IMR-90 (cell line): Measurements from ENCODE around the gene NRF1. TPM values are rescaled to one million over a fixed set of nuclear protein-coding genes. Genes with fewer than 3 reads are reported as not detected.

Experiments used
- ATAC-seq: fragments of 200-7000 bp; cut with Tn5 transposase; 2 replicates; pipeline ENCODE4 v1.9.1; 2020; ENCODE audit warnings: low read depth, mild to moderate bottlenecking, moderate library complexity
- BruUV-seq: library from RNA; stranded (reverse); fragments of 400-500 nt; replicated peaks from 2 replicates; lab custom pipeline; 2021; lab: Mats Ljungman, UMichigan
- CTCF ChIA-PET: fragments of 300-600 bp; formaldehyde crosslinking; extraction: SDS; loops from one replicate; lab custom pipeline; 2021; ENCODE audit warnings: antibody characterized with exemption; lab: Yijun Ruan, JAX
- POLR2A ChIA-PET: fragments of 300-600 bp; sonication (Branson Sonifier 250); formaldehyde crosslinking; loops from one replicate; lab custom pipeline; 2022; ENCODE audit warnings: antibody characterized with exemption; ENCODE audit not compliant: unreplicated experiment; lab: Charles Lee
- DNase-seq: peaks from one replicate; pipeline ENCODE4 v3.0.0; 2013
- H2AFZ ChIP-seq: replicated peaks from 2 replicates; pipeline ENCODE3; 2013; ENCODE audit warnings: low read length, mild to moderate bottlenecking; ENCODE audit not compliant: poor library complexity
- H2AK5ac ChIP-seq: 2 replicates; pipeline ENCODE4 v1.6.1; 2013; ENCODE audit warnings: low read depth, low read length, inconsistent platforms
- H2AK9ac ChIP-seq: replicated peaks from 2 replicates; pipeline ENCODE3; 2013; ENCODE audit warnings: mild to moderate bottlenecking, low read depth, low read length, moderate library complexity; ENCODE audit not compliant: poor library complexity
- H2BK120ac ChIP-seq: 2 replicates; pipeline ENCODE4 v1.6.1; 2013; ENCODE audit warnings: low read depth, low read length, inconsistent platforms
- H2BK15ac ChIP-seq: 3 replicates; pipeline ENCODE4 v1.6.1; 2013; ENCODE audit warnings: low read depth, low read length, inconsistent platforms
- H2BK20ac ChIP-seq: 2 replicates; pipeline ENCODE4 v1.6.1; 2013; ENCODE audit warnings: low read depth, mild to moderate bottlenecking, inconsistent platforms, low read length, moderate library complexity
- H2BK5ac ChIP-seq: 2 replicates; pipeline ENCODE4 v1.6.1; 2013; ENCODE audit warnings: mild to moderate bottlenecking, low read depth, low read length, inconsistent platforms; ENCODE audit not compliant: poor library complexity, severe bottlenecking
- H3K14ac ChIP-seq: replicated peaks from 2 replicates; pipeline ENCODE4 v1.6.1; 2013; ENCODE audit warnings: low read depth, low read length, inconsistent platforms
- H3K18ac ChIP-seq: 2 replicates; pipeline ENCODE4 v1.6.1; 2013; ENCODE audit warnings: low read depth, low read length, control low read depth
- H3K23ac ChIP-seq: 2 replicates; pipeline ENCODE4 v1.6.1; 2013; ENCODE audit warnings: low read depth, low read length, inconsistent platforms
- H3K27ac ChIP-seq: 2 replicates; pipeline ENCODE4 v1.5.1; 2013; ENCODE audit warnings: mild to moderate bottlenecking, control low read depth, low read length; ENCODE audit not compliant: insufficient read depth
- H3K27me3 ChIP-seq: 2 replicates; pipeline ENCODE4 v1.6.1; 2013; ENCODE audit warnings: low read length; ENCODE audit not compliant: control insufficient read depth, insufficient read depth
- H3K36me3 ChIP-seq: 2 replicates; pipeline ENCODE4 v1.6.1; 2013; ENCODE audit warnings: low read length, mixed read lengths; ENCODE audit not compliant: control insufficient read depth, insufficient read depth
- H3K4ac ChIP-seq: 2 replicates; pipeline ENCODE4 v1.6.1; 2013; ENCODE audit warnings: low read depth, low read length, inconsistent platforms
- H3K4me1 ChIP-seq: 2 replicates; pipeline ENCODE4 v1.6.1; 2013; ENCODE audit warnings: low read length, mixed read lengths; ENCODE audit not compliant: control insufficient read depth, insufficient read depth
- H3K4me2 ChIP-seq: 2 replicates; pipeline ENCODE4 v1.6.1; 2013; ENCODE audit warnings: low read depth, mild to moderate bottlenecking, control low read depth, low read length, moderate library complexity
- H3K4me3 ChIP-seq: 2 replicates; pipeline ENCODE4 v1.5.1; 2013; ENCODE audit warnings: low read depth, mild to moderate bottlenecking, control low read depth, low read length, moderate library complexity; ENCODE audit not compliant: insufficient read depth
- H3K56ac ChIP-seq: 2 replicates; pipeline ENCODE4 v1.6.1; 2013; ENCODE audit warnings: low read length, inconsistent platforms; ENCODE audit not compliant: insufficient read depth; ENCODE audit errors: extremely low read depth
- H3K79me1 ChIP-seq, 2 experiments: 2 replicates each; pipeline ENCODE4 v1.6.1; 2013; ENCODE audit warnings: low read length in 2 of 2, inconsistent platforms in 1 of 2, low read depth in 1 of 2
- H3K9ac ChIP-seq: 2 replicates; pipeline ENCODE4 v1.6.1; 2013; ENCODE audit warnings: low read depth, low read length, control low read depth
- H3K9me1 ChIP-seq: 2 replicates; pipeline ENCODE4 v1.6.1; 2013; ENCODE audit warnings: low read length, inconsistent platforms; ENCODE audit not compliant: insufficient read depth
- H3K9me3 ChIP-seq: 2 replicates; pipeline ENCODE4 v1.6.1; 2013; ENCODE audit warnings: low read length; ENCODE audit not compliant: control insufficient read depth, insufficient read depth
- H4K20me1 ChIP-seq: 2 replicates; pipeline ENCODE4 v1.6.1; 2013; ENCODE audit warnings: low read length, inconsistent platforms; ENCODE audit not compliant: insufficient read depth
- H4K5ac ChIP-seq: 2 replicates; pipeline ENCODE4 v1.6.1; 2013; ENCODE audit warnings: mild to moderate bottlenecking, low read depth, low read length, control low read depth
- H4K8ac ChIP-seq, 2 experiments: 2 replicates each; pipeline ENCODE4 v1.6.1; 2013; ENCODE audit warnings: low read depth in 2 of 2, low read length in 2 of 2, control low read depth in 1 of 2, inconsistent platforms in 1 of 2
- H4K91ac ChIP-seq: 2 replicates; pipeline ENCODE4 v1.6.1; 2013; ENCODE audit warnings: low read depth, low read length, inconsistent platforms; ENCODE audit not compliant: insufficient read depth
- BHLHE40 ChIP-seq: fragments of 150-350 bp; IDR thresholded peaks from 2 replicates; pipeline ENCODE4 v1.6.1; 2016; ENCODE audit warnings: mild to moderate bottlenecking, low read depth, low read length
- CEBPB ChIP-seq: IDR thresholded peaks from 2 replicates; pipeline ENCODE4 v1.6.1; 2012; ENCODE audit warnings: low read depth, low read length, improper control_type of control experiment
- CHD1 ChIP-seq: IDR thresholded peaks from 2 replicates; pipeline ENCODE4 v1.6.1; 2012; ENCODE audit warnings: low read depth, low read length, improper control_type of control experiment
- MAFK ChIP-seq: IDR thresholded peaks from 2 replicates; pipeline ENCODE4 v1.6.1; 2012; ENCODE audit warnings: low read depth, low read length, improper control_type of control experiment
- MXI1 ChIP-seq: IDR thresholded peaks from 2 replicates; pipeline ENCODE4 v1.6.1; 2012; ENCODE audit warnings: low read depth, mild to moderate bottlenecking, low read length, moderate library complexity, borderline replicate concordance
- POLR2A ChIP-seq: IDR thresholded peaks from 2 replicates; pipeline ENCODE4 v1.6.1; 2012; ENCODE audit warnings: mild to moderate bottlenecking, low read depth, low read length
- SMC3 ChIP-seq: fragments of 150-350 bp; IDR thresholded peaks from 2 replicates; pipeline ENCODE4 v1.6.1; 2016; ENCODE audit warnings: low read depth, mild to moderate bottlenecking, antibody characterized with exemption, low read length, moderate library complexity
- WGBS, 2 experiments: methylation state at CpG; one replicate each; pipeline versions ENCODE4 v1.1.5 to v1.1.7; 2013; ENCODE audit warnings: missing lambda C conversion rate in 2 of 2; ENCODE audit not compliant: insufficient read length in 1 of 2; ENCODE audit errors: extremely low coverage in 2 of 2; 5-methylcytosine and 5-hydroxymethylcytosine counted together
- dilution Hi-C: fragments of 300-500 bp; cut with HindIII; formaldehyde crosslinking; loops from one replicate; pipeline ENCODE4 v1.14.3; 2018; ENCODE audit warnings: low sequenced_read_pairs; ENCODE audit not compliant: unreplicated experiment
- in situ Hi-C: fragments of 300-500 bp; cut with MboI; formaldehyde crosslinking; loops from 3 replicates; pipeline ENCODE4 v1.14.3; 2019; ENCODE audit warnings: low sequenced_read_pairs, inconsistent platforms, mixed read lengths
- intact Hi-C: fragments of 100-400 bp; cut with micrococcal nuclease; formaldehyde crosslinking; loops from 2 replicates; pipeline ENCODE4 v1.10.0; 2022
- polyA plus RNA-seq, 3 experiments: library from polyadenylated mRNA; depleted of rRNA; stranded (reverse); fragments of >200 nt; gene quantifications; 2 replicates each; pipeline ENCODE4 v1.2.3, GENCODE V29; 2012; ENCODE audit warnings: low replicate concordance in 1 of 3
- total RNA-seq: library from RNA; depleted of rRNA; stranded (reverse); fragments of >200 nt; gene quantifications from 2 replicates; pipeline ENCODE4 v1.2.3, GENCODE V29; 2012
- TF ChIP-seq, protein P1 (sequence below): fragments of 150-350 bp; IDR thresholded peaks from 2 replicates; pipeline ENCODE4 v1.6.1; 2017; ENCODE audit warnings: mild to moderate bottlenecking, antibody characterized with exemption, low read length, low read depth

The NRF1 gene
- total and polyA plus RNA-seq, 2 of the 4 experiments (the other 2 are of a cell fraction) = 11.4 to 15.8 TPM

GRCh38 chr7:129777195-129777844, 165.8 kb downstream of the NRF1 start:
- H3K27me3 ChIP-seq = peaks cover 94% of the 10 kb centered on the region
- ChIA-PET POLR2A (no interaction called here), CTCF (interaction anchor here (0.6 kb wide), 1 partner anchor 254 kb away, joined by 6 read pairs; no protein-coding TSS in a partner anchor)
- no peak overlapping the region for H2BK120ac ChIP-seq
- H3K79me1 ChIP-seq = no peaks in the 10 kb centered on the region
- H3K9me3 ChIP-seq = peaks cover 7% of the 10 kb centered on the region; the same call in 1 of the 2 replicates
- H2BK15ac ChIP-seq = no peak overlapping the region
- H3K9me1 ChIP-seq = no peaks in the 10 kb centered on the region
- dilution Hi-C loops = no loop called here
- 57% methylated on average over 2 of the region's 19 CpGs; no CpG with 5 or more reads in 1 of the 2 experiments for WGBS, 2 experiments
- H3K4ac ChIP-seq = no peak overlapping the region
- no peak overlapping the region for H3K4me3 ChIP-seq
- intact Hi-C loops = no loop called here
- no peak overlapping the region for H2BK20ac ChIP-seq
- no peak for ATAC-seq
- H3K18ac ChIP-seq = no peak overlapping the region
- no peak overlapping the region for H2AK5ac ChIP-seq
- peaks cover 2% of the 10 kb centered on the region; the same call in 1 of the 2 replicates for H3K4me1 ChIP-seq
- no peak overlapping the region for H3K27ac ChIP-seq
- H2AFZ ChIP-seq = no peak overlapping the region
- H4K5ac ChIP-seq = no peak overlapping the region
- no peak overlapping the region for H4K8ac ChIP-seq
- TF ChIP-seq SMC3 (no peak), MXI1 (no peak), POLR2A (no peak), CEBPB (no peak), CHD1 (no peak), BHLHE40 (no peak), MAFK (no peak)
- TF ChIP-seq, protein P1, sequence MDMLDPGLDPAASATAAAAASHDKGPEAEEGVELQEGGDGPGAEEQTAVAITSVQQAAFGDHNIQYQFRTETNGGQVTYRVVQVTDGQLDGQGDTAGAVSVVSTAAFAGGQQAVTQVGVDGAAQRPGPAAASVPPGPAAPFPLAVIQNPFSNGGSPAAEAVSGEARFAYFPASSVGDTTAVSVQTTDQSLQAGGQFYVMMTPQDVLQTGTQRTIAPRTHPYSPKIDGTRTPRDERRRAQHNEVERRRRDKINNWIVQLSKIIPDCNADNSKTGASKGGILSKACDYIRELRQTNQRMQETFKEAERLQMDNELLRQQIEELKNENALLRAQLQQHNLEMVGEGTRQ = no peak
- BruUV-seq = no TSS peak
- no peak overlapping the region for H3K9ac ChIP-seq
- H3K14ac ChIP-seq = no peak overlapping the region
- H3K23ac ChIP-seq = no peak overlapping the region
- no peak overlapping the region for H4K91ac ChIP-seq
- no peak for DNase-seq
- H2AK9ac ChIP-seq = no peak overlapping the region
- no peak overlapping the region for H3K4me2 ChIP-seq
- peaks cover 19% of the 10 kb centered on the region for H4K20me1 ChIP-seq
- no peak overlapping the region for H2BK5ac ChIP-seq
- no peak overlapping the region for H3K56ac ChIP-seq
- in situ Hi-C loops = no loop called here
- no peaks in the 10 kb centered on the region for H3K36me3 ChIP-seq
